WTC11 (cell line): ENCODE data around the gene DCBLD2. TPM values are rescaled to one million over a fixed set of nuclear protein-coding genes. Genes with fewer than 3 reads are reported as not detected.

Experiments
- ATAC-seq: fragments of 200-7000 bp; cut with Tn5 transposase; 2 replicates; pipeline ENCODE4 v1.10.0; 2021; ENCODE audit warnings: mild to moderate bottlenecking, moderate library complexity
- CTCF ChIA-PET: fragments of 300-600 bp; sonication (Branson Sonifier 250); formaldehyde crosslinking; loops from one replicate; lab custom pipeline; 2021; ENCODE audit warnings: antibody characterized with exemption; lab: Charles Lee
- POLR2A ChIA-PET: fragments of 350-600 bp; sonication (Branson Sonifier 250); formaldehyde crosslinking; loops from one replicate; lab custom pipeline; 2021; ENCODE audit warnings: antibody characterized with exemption; lab: Charles Lee
- DNase-seq: peaks from one replicate; pipeline ENCODE4 v3.0.0; 2021; ENCODE audit warnings: low spot score
- H3K27ac Mint-ChIP-seq: 2 replicates; pipeline ENCODE4 v1.8.0; 2021; ENCODE audit warnings: mixed read lengths
- H3K27me3 Mint-ChIP-seq: 2 replicates; pipeline ENCODE4 v1.8.0; 2021; ENCODE audit warnings: low read depth, mild to moderate bottlenecking, moderate library complexity, mixed read lengths
- H3K36me3 Mint-ChIP-seq: 2 replicates; pipeline ENCODE4 v1.8.0; 2021; ENCODE audit warnings: mixed read lengths
- H3K4me1 Mint-ChIP-seq: 2 replicates; pipeline ENCODE4 v1.8.0; 2022; ENCODE audit warnings: mixed read lengths
- H3K4me3 Mint-ChIP-seq: 2 replicates; pipeline ENCODE4 v1.8.0; 2021; ENCODE audit warnings: mild to moderate bottlenecking, moderate library complexity, mixed read lengths
- H3K9me3 Mint-ChIP-seq: 2 replicates; pipeline ENCODE4 v1.8.0; 2021; ENCODE audit warnings: mixed read lengths
- ATF1 ChIP-seq: sonication (generic); formaldehyde crosslinking; IDR thresholded peaks from 2 replicates; pipeline ENCODE4 v1.8.1; 2023; ENCODE audit warnings: mild to moderate bottlenecking, moderate library complexity, missing genetic modification reagents
- ATF6 ChIP-seq: sonication (generic); formaldehyde crosslinking; IDR thresholded peaks from 2 replicates; pipeline ENCODE4 v1.8.1; 2023; ENCODE audit warnings: mild to moderate bottlenecking, missing genetic modification reagents
- CBFB ChIP-seq: sonication (generic); formaldehyde crosslinking; IDR thresholded peaks from 2 replicates; pipeline ENCODE4 v1.8.1; 2022; ENCODE audit warnings: mild to moderate bottlenecking, low read depth, missing genetic modification reagents
- CREM ChIP-seq: sonication (generic); formaldehyde crosslinking; IDR thresholded peaks from 2 replicates; pipeline ENCODE4 v1.8.1; 2022; ENCODE audit warnings: mild to moderate bottlenecking, missing genetic modification reagents, moderate library complexity
- ELF4 ChIP-seq: sonication (generic); formaldehyde crosslinking; IDR thresholded peaks from 2 replicates; pipeline ENCODE4 v1.8.1; 2022; ENCODE audit warnings: low read depth, mild to moderate bottlenecking, moderate library complexity, missing genetic modification reagents
- EMX1 ChIP-seq: fragments of 250-450 bp; sonication (Bioruptor Pico); IDR thresholded peaks from 2 replicates; pipeline ENCODE4 v1.8.0; 2021; ENCODE audit warnings: mild to moderate bottlenecking
- ETV6 ChIP-seq: sonication (generic); formaldehyde crosslinking; IDR thresholded peaks from 2 replicates; pipeline ENCODE4 v1.8.1; 2022; ENCODE audit warnings: mild to moderate bottlenecking, missing genetic modification reagents
- FOXK1 ChIP-seq: sonication (generic); formaldehyde crosslinking; IDR thresholded peaks from 2 replicates; pipeline ENCODE4 v1.8.0; 2022; ENCODE audit warnings: mild to moderate bottlenecking, moderate library complexity, missing genetic modification reagents
- GRHL2 ChIP-seq: fragments of 250-450 bp; sonication (Bioruptor Pico); IDR thresholded peaks from 2 replicates; pipeline ENCODE4 v1.8.0; 2022; ENCODE audit warnings: mild to moderate bottlenecking, moderate library complexity; ENCODE audit not compliant: insufficient replicate concordance, severe bottlenecking
- MLX ChIP-seq: sonication (generic); formaldehyde crosslinking; IDR thresholded peaks from 2 replicates; pipeline ENCODE4 v1.8.1; 2023; ENCODE audit warnings: mild to moderate bottlenecking, missing genetic modification reagents, moderate library complexity
- NFATC4 ChIP-seq: fragments of 250-450 bp; sonication (Bioruptor Pico); IDR thresholded peaks from 2 replicates; pipeline ENCODE4 v1.9.0; 2021; ENCODE audit warnings: mild to moderate bottlenecking
- NR1H2 ChIP-seq: sonication (generic); formaldehyde crosslinking; IDR thresholded peaks from 2 replicates; pipeline ENCODE4 v1.9.0; 2021; ENCODE audit warnings: mild to moderate bottlenecking, moderate library complexity, missing genetic modification reagents
- OVOL2 ChIP-seq: fragments of 250-450 bp; sonication (Bioruptor Pico); IDR thresholded peaks from 2 replicates; pipeline ENCODE4 v1.9.0; 2021; ENCODE audit warnings: mild to moderate bottlenecking, borderline replicate concordance
- PRDM15 ChIP-seq: sonication (generic); formaldehyde crosslinking; IDR thresholded peaks from 2 replicates; pipeline ENCODE4 v1.8.0; 2022; ENCODE audit warnings: missing genetic modification reagents
- SOX15 ChIP-seq: fragments of 250-450 bp; sonication (Bioruptor Pico); IDR thresholded peaks from 2 replicates; pipeline ENCODE4 v1.9.0; 2021; ENCODE audit warnings: mild to moderate bottlenecking
- TCF7 ChIP-seq: sonication (generic); formaldehyde crosslinking; IDR thresholded peaks from 2 replicates; pipeline ENCODE4 v1.8.0; 2022; ENCODE audit warnings: mild to moderate bottlenecking, low read depth, missing genetic modification reagents, moderate library complexity
- TEAD1 ChIP-seq: sonication (generic); formaldehyde crosslinking; IDR thresholded peaks from 2 replicates; pipeline ENCODE4 v1.8.0; 2022; ENCODE audit warnings: mild to moderate bottlenecking, missing genetic modification reagents
- ZBTB21 ChIP-seq: sonication (generic); formaldehyde crosslinking; IDR thresholded peaks from 2 replicates; pipeline ENCODE4 v1.8.1; 2023; ENCODE audit warnings: mild to moderate bottlenecking, missing genetic modification reagents, borderline replicate concordance
- ZNF121 ChIP-seq: sonication (generic); formaldehyde crosslinking; IDR thresholded peaks from 2 replicates; pipeline ENCODE4 v1.8.0; 2023; ENCODE audit warnings: missing genetic modification reagents
- ZNF263 ChIP-seq: sonication (generic); formaldehyde crosslinking; IDR thresholded peaks from 2 replicates; pipeline ENCODE4 v1.8.1; 2022; ENCODE audit warnings: low read depth, mild to moderate bottlenecking, moderate library complexity, missing genetic modification reagents
- ZNF317 ChIP-seq: sonication (generic); formaldehyde crosslinking; IDR thresholded peaks from 2 replicates; pipeline ENCODE4 v1.8.1; 2023; ENCODE audit warnings: low read depth, mild to moderate bottlenecking, moderate library complexity, missing genetic modification reagents, borderline replicate concordance
- ZNF423 ChIP-seq: fragments of 250-450 bp; sonication (Bioruptor Pico); IDR thresholded peaks from 2 replicates; pipeline ENCODE4 v2.1.2; 2022; ENCODE audit warnings: mild to moderate bottlenecking, moderate library complexity
- ZNF671 ChIP-seq: fragments of 250-450 bp; sonication (Bioruptor Pico); IDR thresholded peaks from 2 replicates; pipeline ENCODE4 v1.8.0; 2021; ENCODE audit warnings: mild to moderate bottlenecking
- total RNA-seq: library from RNA; stranded (reverse); gene quantifications from 3 replicates; pipeline ENCODE4 v1.2.3, GENCODE V29; 2021
- TF ChIP-seq, protein P1 (sequence below): fragments of 250-450 bp; sonication (Bioruptor Pico); conservative IDR thresholded peaks from 2 replicates; pipeline ENCODE4 v1.9.0; 2021; ENCODE audit warnings: mild to moderate bottlenecking
- TF ChIP-seq, protein P2 (sequence below): sonication (generic); formaldehyde crosslinking; IDR thresholded peaks from 2 replicates; pipeline ENCODE4 v1.8.1; 2022; ENCODE audit warnings: low read depth, missing genetic modification reagents, borderline replicate concordance
- TF ChIP-seq, protein P3 (sequence below): fragments of 250-450 bp; sonication (Bioruptor Pico); IDR thresholded peaks from 2 replicates; pipeline ENCODE4 v2.1.2; 2022; ENCODE audit warnings: mild to moderate bottlenecking, moderate library complexity

The DCBLD2 gene
- total RNA-seq, 1 experiment from 2014 or later = 47.9 TPM

DNA sequence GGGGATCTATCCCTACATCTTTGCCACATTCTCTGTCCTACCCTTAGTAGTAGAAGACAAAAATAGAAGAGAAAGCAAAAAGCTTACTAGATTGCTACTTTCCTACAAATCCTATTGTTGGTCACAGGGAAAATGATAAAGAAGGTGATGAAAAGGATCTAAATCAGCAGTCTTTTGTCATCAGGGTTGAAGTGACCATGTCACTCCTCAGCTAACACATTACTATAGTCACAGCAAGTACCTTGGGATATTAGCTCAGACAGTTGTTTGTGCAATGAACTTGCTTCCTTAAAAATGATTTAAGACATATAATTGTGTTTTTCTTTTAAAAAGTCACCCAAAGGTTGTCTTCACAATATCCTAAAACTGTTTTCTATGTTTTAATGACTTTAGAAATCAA lies 132.0 kb downstream of the DCBLD2 start:
- peaks cover 15% of the 10 kb centered on the region for H3K4me1 Mint-ChIP-seq
- no peak overlapping the region for H3K4me3 Mint-ChIP-seq
- TF ChIP-seq TCF7 (CRISPR knock-in tag) (no peak), ZNF263 (CRISPR knock-in tag) (no peak), OVOL2 (CRISPR knock-in tag) (no peak), CREM (CRISPR knock-in tag) (no peak), ATF6 (CRISPR knock-in tag) (no peak), ZNF423 (no peak), ELF4 (CRISPR knock-in tag) (no peak), ETV6 (CRISPR knock-in tag) (no peak), ATF1 (no peak), NR1H2 (CRISPR knock-in tag) (no peak), ZBTB21 (CRISPR knock-in tag) (no peak), PRDM15 (CRISPR knock-in tag) (no peak), ZNF317 (CRISPR knock-in tag) (no peak)
- TF ChIP-seq, protein P1, sequence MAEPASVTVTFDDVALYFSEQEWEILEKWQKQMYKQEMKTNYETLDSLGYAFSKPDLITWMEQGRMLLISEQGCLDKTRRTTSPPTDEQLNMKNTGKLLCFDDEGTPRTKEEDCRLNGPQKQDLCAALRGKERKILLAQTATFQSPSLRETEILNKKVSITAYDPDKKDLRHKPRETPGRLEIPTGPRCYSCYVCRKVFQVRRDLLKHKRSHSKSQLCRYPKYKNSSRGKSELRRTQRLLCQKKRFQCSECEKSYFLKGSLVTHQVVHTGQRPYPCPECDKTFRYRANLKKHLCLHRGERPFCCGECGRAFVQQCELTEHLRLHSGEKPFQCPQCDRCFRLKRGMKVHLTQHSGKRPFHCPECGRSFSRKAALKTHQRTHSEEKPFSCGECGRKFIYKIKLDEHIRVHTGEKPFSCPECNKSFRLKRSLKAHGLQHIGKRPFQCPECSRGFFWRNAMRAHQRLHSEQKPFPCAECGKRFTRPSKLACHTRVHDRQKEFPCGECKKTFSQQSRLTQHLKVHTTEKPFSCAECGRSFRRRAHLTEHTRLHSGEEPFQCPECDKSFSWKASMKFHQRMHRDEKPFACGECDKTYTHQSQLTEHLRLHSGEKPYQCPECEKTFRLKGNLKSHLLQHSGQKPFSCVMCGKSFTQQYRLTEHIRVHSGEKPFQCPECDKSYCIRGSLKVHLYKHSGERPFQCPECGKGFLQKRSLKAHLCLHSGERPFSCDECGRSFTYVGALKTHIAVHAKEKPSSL = no peak
- POLR2A ChIA-PET = no interaction called here
- H3K27ac Mint-ChIP-seq = no peak overlapping the region
- ATAC-seq = no peak
- no peaks in the 10 kb centered on the region for H3K36me3 Mint-ChIP-seq
- no peaks in the 10 kb centered on the region for H3K27me3 Mint-ChIP-seq
- no peaks in the 10 kb centered on the region for H3K9me3 Mint-ChIP-seq
- CTCF ChIA-PET = no interaction called here
- DNase-seq = no peak

DNA sequence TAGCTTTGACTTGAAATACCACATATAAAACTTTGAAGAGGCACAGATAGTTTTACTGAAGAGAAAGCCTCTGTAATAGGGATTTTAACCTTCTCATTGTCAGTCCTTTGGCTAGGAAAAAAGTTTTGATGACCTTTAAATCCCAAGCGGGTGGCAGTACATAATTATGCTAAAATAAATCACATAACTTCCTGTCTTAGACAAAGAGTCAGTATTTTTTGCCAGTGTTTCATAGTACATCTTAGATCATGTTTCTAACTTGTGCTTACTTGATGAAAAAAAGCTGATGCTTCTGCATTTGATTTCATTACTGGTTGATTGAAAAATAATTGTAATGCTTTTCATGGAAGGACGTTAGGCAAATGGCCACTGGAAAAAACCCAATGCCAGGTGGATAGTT lies 132.5 kb downstream of the DCBLD2 start:
- Mint-ChIP-seq H3K27me3 (no peaks in the 10 kb centered on the region), H3K27ac (no peak overlapping the region), H3K4me1 (peaks cover 20% of the 10 kb centered on the region), H3K9me3 (no peaks in the 10 kb centered on the region), H3K36me3 (no peaks in the 10 kb centered on the region), H3K4me3 (no peak overlapping the region)
- ATAC-seq (no peak), DNase-seq (no peak)
- POLR2A ChIA-PET = no interaction called here
- CTCF ChIA-PET = no interaction called here
- TF ChIP-seq NFATC4 (CRISPR knock-in tag) (no peak), EMX1 (CRISPR knock-in tag) (no peak), ZNF671 (CRISPR knock-in tag) (no peak), ZNF121 (CRISPR knock-in tag) (no peak), GRHL2 (CRISPR knock-in tag) (no peak), TCF7 (CRISPR knock-in tag) (no peak), SOX15 (CRISPR knock-in tag) (no peak), NR1H2 (CRISPR knock-in tag) (no peak), TEAD1 (CRISPR knock-in tag) (no peak), FOXK1 (CRISPR knock-in tag) (no peak), MLX (no peak), CBFB (CRISPR knock-in tag) (no peak)
- TF ChIP-seq, protein P2, sequence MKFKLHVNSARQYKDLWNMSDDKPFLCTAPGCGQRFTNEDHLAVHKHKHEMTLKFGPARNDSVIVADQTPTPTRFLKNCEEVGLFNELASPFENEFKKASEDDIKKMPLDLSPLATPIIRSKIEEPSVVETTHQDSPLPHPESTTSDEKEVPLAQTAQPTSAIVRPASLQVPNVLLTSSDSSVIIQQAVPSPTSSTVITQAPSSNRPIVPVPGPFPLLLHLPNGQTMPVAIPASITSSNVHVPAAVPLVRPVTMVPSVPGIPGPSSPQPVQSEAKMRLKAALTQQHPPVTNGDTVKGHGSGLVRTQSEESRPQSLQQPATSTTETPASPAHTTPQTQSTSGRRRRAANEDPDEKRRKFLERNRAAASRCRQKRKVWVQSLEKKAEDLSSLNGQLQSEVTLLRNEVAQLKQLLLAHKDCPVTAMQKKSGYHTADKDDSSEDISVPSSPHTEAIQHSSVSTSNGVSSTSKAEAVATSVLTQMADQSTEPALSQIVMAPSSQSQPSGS (CRISPR knock-in tag) = no peak
- TF ChIP-seq, protein P3, sequence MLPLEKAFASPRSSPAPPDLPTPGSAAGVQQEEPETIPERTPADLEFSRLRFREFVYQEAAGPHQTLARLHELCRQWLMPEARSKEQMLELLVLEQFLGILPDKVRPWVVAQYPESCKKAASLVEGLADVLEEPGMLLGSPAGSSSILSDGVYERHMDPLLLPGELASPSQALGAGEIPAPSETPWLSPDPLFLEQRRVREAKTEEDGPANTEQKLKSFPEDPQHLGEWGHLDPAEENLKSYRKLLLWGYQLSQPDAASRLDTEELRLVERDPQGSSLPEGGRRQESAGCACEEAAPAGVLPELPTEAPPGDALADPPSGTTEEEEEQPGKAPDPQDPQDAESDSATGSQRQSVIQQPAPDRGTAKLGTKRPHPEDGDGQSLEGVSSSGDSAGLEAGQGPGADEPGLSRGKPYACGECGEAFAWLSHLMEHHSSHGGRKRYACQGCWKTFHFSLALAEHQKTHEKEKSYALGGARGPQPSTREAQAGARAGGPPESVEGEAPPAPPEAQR (CRISPR knock-in tag) = no peak
